Stimulated activated CD4-positive, alpha-beta T cell treated with anti-CD3 and anti-CD28 coated beads, Interleukin-2, amount 100 ng/mL, for 48 hours (primary cell): ENCODE results near the gene IFT20.

Experiments used
- DNase-seq, 2 donors: peaks; one replicate each; pipeline ENCODE4 v3.0.0-alpha.2; 2020

The IFT20 gene

GRCh38 chr17:28334666-28335200, 539 bp downstream of the IFT20 start:
- DNase-seq = no peak

GRCh38 chr17:28334171-28334570, 1.1 kb downstream of the IFT20 start:
- no peak for DNase-seq

- no peak for DNase-seq
Observed at GRCh38 chr17:28333083-28333746, 2.1 kb downstream of the IFT20 start.

- DNase-seq = no peak
Observed at GRCh38 chr17:28331891-28332420, 3.3 kb downstream of the IFT20 start.

GRCh38 chr17:28330671-28331070, 4.6 kb downstream of the IFT20 start:
- no peak for DNase-seq

GRCh38 chr17:28328325-28328724, 6.9 kb downstream of the IFT20 start:
- DNase-seq = no peak

- DNase-seq = no peak
Observed at GRCh38 chr17:28327709-28328108, 7.6 kb downstream of the IFT20 start.

- DNase-seq = peak in 1 of 2 donors; percentile 16
Observed at GRCh38 chr17:28327031-28327607, 8.2 kb downstream of the IFT20 start.

GRCh38 chr17:28326114-28326513, 9.2 kb downstream of the IFT20 start:
- no peak for DNase-seq

- no peak for DNase-seq
Observed at GRCh38 chr17:28325211-28325610, 10.1 kb downstream of the IFT20 start.

GRCh38 chr17:28324781-28325180, 10.5 kb downstream of the IFT20 start:
- no peak for DNase-seq

GRCh38 chr17:28324267-28324745, 11.0 kb downstream of the IFT20 start:
- no peak for DNase-seq

GRCh38 chr17:28320215-28321061, 14.8 kb downstream of the IFT20 start:
- no peak for DNase-seq

GRCh38 chr17:28319598-28319935, 15.7 kb downstream of the IFT20 start:
- DNase-seq = no peak

GRCh38 chr17:28318759-28319597, 16.3 kb downstream of the IFT20 start, which contains the start of gene TMEM97:
Gene TMEM97 (plus strand): TSS chr17:28319200. CDS start chr17:28319240, 40 bp downstream.
- DNase-seq = peak; percentile 94 to 95

GRCh38 chr17:28317966-28318758, 17.1 kb downstream of the IFT20 start:
- no peak for DNase-seq

GRCh38 chr17:28317099-28317965, 17.9 kb downstream of the IFT20 start:
- DNase-seq = no peak

- no peak for DNase-seq
Observed at GRCh38 chr17:28315846-28316705, 19.2 kb downstream of the IFT20 start.

- DNase-seq = no peak
Observed at GRCh38 chr17:28313841-28314240, 21.4 kb downstream of the IFT20 start.
